C4-2B (cell line): ENCODE data around the gene BAG3.

Source experiments
- CTCF ChIP-seq: fragments of 450-650 bp; conservative IDR thresholded peaks from 2 replicates; pipeline ENCODE4 v1.5.1; 2017; ENCODE audit warnings: mild to moderate bottlenecking
- ZFX ChIP-seq: fragments of 450-650 bp; IDR thresholded peaks from 2 replicates; pipeline ENCODE4 v1.6.1; 2017

GRCh38 chr10:119666709-119667004, 15.5 kb downstream of the BAG3 start:
- TF ChIP-seq CTCF (no peak), ZFX (no peak)
